NCI-H510A (cell line): ENCODE data around the gene NEUROG3.
"Not testable (repeated sequence)": the region's sequence is repeated elsewhere in the genome, so short reads cannot be mapped to it uniquely, and the experiment has no call there.

ENCODE experiments used
- DNase-seq: peaks from one replicate; lab custom pipeline; 2025; lab: John Stamatoyannopoulos, UW

Gene NEUROG3

DNA sequence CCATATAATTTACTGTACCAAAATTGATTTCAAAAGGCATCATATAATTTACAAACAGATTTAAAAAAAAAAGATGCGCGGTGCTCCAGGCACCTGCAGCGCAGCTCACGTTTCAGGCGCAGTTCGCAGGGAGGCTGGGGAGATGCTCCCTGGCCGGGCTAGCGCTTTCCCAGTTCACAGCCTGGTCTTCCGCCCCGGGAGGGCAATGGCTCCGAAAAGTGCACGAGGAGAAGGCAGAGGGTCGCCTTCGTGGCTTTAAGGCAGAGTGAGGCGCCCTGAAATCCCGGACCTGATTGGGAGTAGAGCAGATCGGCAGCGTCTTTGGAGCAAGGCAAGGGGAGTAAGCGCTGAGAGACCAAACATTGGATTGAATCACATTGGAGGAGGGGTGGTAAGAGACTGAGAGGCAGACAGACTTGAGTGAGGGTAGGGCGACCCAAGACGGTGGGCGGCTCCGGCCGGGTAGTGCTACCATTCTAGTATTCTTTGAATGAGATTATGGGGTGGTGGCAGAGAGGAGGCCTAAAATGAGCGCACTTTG, 1.5 kb downstream of the NEUROG3 start:
- DNase-seq: no peak

DNA sequence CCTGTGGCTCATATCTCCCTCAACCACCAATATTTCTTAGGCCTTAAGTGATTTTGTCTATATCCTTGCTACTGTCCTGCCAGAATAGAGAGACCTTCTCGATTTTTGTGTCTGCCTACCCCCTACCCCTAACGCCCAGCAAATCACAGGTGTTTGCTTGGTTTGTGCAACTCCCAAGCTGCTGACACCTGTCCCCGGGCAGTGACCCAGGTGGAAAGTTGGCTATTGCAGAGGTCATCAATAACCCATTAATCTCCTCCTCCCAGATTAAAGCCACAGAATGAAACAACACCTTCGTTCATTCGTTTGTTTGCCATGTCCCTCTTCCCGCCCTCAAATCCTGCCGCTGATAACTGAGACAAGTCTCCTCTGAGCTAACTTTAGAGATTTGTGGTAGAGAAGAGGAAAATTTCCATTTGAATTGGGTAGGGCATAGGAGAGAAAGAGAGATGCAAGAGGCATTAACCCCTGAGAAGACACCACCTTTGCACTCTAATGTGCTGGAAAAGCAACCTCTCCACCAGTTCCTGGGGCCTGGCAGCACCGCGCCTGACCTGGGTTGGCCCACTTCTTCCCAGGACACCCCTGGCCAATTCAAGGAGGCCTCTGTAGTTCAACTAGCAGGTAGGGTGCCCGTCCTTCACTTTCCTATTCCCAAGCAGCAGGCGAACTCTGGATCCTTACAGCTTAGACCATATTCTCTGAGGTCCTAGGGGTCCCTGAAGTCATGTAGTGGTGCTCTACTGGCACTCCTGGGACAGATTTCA, 3.0 kb downstream of the NEUROG3 start:
- no peak for DNase-seq

DNA sequence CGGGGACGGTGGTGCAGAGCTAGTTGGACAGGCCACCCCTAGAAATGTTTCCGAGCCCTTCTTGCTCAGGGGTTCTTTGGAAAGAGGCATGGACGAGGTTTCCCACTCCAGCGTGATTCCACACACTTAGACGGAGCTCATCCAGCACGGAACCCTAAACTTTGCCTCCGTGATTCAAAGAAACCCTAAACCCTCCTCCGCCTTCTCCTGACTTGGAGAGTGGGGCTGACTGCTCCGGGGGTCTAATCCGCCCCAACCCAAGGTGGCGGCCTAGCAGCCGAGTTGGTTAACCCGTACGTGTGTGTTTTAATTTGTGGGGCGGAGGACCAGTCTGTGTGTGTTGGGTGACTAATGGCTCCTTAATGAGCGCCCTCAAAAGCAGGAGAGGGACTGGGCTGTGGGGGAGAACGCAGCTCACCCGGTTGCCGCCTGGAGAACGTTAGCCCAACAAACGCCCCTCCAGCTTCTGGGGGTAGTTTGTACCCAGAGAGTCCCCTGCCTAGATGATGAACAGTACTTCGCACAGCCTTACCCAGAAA, 3.8 kb downstream of the NEUROG3 start:
- no peak for DNase-seq

DNA sequence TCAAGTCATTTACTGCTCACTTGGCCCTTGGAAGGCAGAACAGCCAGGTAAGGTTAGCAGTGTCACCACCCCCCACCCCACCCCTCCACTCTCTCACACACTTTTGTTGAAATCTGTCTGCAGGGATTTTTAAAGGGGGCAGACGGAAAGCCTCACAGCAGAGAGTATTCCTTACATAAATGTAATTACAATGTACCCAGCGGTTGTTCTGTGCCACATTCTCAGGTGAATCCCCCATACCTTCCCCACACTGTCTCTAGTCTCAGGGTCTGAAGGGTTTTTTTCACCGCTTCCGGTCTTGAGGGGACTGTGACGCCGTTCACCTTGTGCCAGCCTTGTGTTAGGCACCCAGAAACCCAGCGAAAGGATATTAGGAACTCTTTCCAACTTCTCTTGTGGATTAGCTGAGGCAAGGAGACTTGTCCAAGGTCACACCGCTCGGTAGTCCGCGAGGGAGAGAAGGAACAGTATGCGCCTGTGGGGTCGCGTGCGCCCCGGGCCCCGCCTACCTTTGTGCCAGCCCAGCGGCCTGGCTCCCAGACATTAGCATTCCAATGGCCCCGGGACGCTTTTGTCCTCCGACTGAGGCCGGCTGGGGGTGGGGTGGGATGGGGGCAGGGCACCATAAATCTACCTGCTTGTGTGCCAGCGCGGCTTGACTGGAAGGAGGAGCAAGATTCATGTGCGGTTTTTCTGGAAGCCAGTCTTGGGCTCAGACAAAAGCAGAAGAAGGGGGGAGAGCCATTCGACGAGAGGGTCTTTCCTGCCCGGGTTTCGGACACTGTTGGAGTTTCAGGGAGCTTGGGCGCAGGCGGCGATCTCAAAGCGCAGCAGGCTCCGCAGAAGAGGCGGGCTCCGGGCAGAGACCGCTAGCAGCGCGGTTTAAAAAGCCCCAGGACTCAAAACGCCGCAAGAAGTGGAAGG, 4.5 kb downstream of the NEUROG3 start:
- DNase-seq: no peak

- DNase-seq: no peak
Measured at GRCh38 chr10:69567920-69568319, 5.3 kb downstream of the NEUROG3 start.

GRCh38 chr10:69562731-69563254, 10.4 kb downstream of the NEUROG3 start:
- no peak for DNase-seq

DNA sequence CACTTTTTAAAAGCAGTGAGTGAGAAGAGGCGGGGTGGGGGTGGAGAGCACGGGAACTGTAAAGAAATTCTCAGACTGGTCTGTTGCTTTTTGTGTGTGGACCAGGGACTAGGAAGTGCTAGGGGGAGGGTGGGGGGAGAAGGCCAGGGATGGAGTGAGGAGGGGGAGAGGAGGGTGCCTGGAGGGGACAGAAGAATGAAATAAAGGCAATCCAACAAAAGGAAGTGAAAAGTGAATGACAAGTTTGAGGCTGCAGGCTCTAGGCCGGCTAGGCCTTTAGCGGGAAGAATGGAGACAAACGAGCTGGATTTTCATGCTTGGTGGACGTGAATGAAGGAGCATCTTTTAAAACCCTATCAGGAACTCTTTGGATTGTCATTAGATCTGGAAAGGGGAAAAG, 13.7 kb downstream of the NEUROG3 start:
- no peak for DNase-seq

- DNase-seq: no peak
Measured at GRCh38 chr10:69558559-69558958, 14.7 kb downstream of the NEUROG3 start.

DNA sequence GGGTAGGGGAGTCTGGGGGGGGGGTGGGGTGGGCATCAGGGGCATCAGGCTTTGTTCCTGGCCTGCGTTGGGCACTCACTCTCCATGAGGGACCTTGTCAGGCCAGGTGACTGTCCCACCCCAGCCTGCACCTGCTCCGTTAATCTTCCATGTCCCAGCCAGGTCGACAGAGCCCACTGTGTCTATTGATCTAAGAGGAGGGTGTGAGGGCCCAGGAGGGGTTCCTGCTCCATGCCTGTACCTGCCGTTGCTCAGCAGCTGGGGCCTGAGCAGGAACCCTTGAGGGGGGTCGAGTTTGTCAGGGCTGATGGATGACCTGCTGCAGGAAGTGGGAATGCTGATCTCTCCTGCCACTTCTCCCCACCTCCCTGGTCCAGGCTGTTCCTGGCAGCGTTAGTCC, 18.6 kb downstream of the NEUROG3 start:
- DNase-seq: no peak

- DNase-seq: no peak
Measured at GRCh38 chr10:69553328-69553727, 19.9 kb downstream of the NEUROG3 start.

GRCh38 chr10:69552268-69552667, 21.0 kb downstream of the NEUROG3 start:
- no peak for DNase-seq

DNA sequence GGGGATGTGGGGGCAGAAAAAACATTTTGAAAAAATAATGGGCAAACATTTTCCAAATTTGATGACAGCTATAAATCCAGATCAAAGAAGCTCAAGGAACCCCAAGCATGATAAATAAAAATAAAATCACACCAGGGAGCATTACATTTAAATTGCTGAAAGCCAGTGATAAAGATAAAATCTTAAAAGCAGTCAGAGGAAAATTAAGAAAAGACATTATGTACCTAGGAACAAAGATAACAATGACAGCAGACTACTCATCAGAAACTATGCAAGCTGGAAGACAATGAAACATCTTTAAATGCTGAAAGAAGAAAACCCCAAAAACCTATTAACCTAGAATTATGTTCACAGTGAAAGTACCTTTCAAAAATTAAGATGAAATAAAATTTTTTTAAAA, 23.3 kb downstream of the NEUROG3 start:
- no peak for DNase-seq

GRCh38 chr10:69541463-69541862, 31.8 kb downstream of the NEUROG3 start:
- DNase-seq: no peak

GRCh38 chr10:69538461-69538860, 34.8 kb downstream of the NEUROG3 start:
- DNase-seq: no peak

GRCh38 chr10:69537449-69537848, 35.8 kb downstream of the NEUROG3 start:
- no peak for DNase-seq

DNA sequence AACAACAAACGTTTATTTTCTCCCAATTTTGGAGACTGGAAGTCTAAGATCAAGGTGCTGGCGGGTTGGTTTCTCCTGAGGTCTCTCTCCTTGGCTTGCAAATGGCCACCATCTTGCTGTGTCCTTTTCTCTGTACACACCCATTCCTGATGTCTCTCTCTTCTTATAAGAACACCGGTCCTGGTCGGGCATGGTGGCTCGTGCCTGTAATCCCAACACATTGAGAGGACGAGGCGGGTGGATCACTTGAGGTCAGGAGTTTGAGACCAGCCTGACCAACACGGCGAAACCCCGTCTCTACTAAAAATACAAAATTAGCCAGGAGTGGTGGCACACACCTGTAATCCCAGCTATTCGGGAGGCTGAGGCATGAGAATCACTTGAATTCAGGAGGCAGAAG, 36.7 kb downstream of the NEUROG3 start:
- not testable (repeated sequence) for DNase-seq

- DNase-seq: no peak
Measured at GRCh38 chr10:69533658-69534057, 39.6 kb downstream of the NEUROG3 start.

GRCh38 chr10:69527961-69528360, 45.3 kb downstream of the NEUROG3 start:
- no peak for DNase-seq
